ENCODE measurements around the gene HLA-F. TPM values are rescaled to one million over a fixed set of nuclear protein-coding genes. Genes with fewer than 3 reads are reported as not detected.

Gene HLA-F
- total and polyA plus RNA-seq, 4 donors: 76.2 to 451 (median 153) TPM

GRCh38 chr6:29726571-29727194 is 3.4 kb downstream of the HLA-F start:
- peaks cover 0 to 58% (median 16%) of the 10 kb centered on the region in 3 donors for H3K27me3 ChIP-seq (ENCODE audit: control insufficient read depth in 3 of 3, insufficient read depth in 3 of 3, low read length in 2 of 3)
- H3K27ac ChIP-seq (ENCODE audit: low read depth in 1 of 2, low read length in 1 of 2): no peak overlapping the region
- ATAC-seq (ENCODE audit: insufficient read depth, low FRiP score) (no peak), DNase-seq (no peak)
- 91 to 93% methylated on average over 9 of the region's 9 CpGs for WGBS, 2 donors
- peaks cover 0 to 31% (median 0%) of the 10 kb centered on the region in 4 donors for H3K36me3 ChIP-seq (ENCODE audit: control insufficient read depth in 4 of 4, insufficient read depth in 4 of 4, low read length in 4 of 4)
- TF ChIP-seq CTCF (IDR thresholded peaks at IDR 0.05; ENCODE audit: control extremely low read depth, extremely low read depth): no peak
- H3K4me3 ChIP-seq: no peak overlapping the region
- H3K9me3 ChIP-seq (ENCODE audit: control insufficient read depth in 4 of 4, insufficient read depth in 3 of 4, low read length in 3 of 4): no peaks in the 10 kb centered on the region
- peaks cover 0 to 6% (median 0%) of the 10 kb centered on the region in 5 donors for H3K4me1 ChIP-seq (ENCODE audit: control insufficient read depth in 5 of 5, insufficient read depth in 5 of 5, low read length in 5 of 5)
- no peak overlapping the region for H3K9ac ChIP-seq (ENCODE audit: insufficient read depth in 1 of 2, low read length in 2 of 2)

- peaks cover 0 to 6% (median 0%) of the 10 kb centered on the region in 5 donors for H3K4me1 ChIP-seq (ENCODE audit: control insufficient read depth in 5 of 5, insufficient read depth in 5 of 5, low read length in 5 of 5)
- TF ChIP-seq CTCF (IDR thresholded peaks at IDR 0.05; ENCODE audit: control extremely low read depth, extremely low read depth): no peak
- H3K36me3 ChIP-seq (ENCODE audit: control insufficient read depth in 4 of 4, insufficient read depth in 4 of 4, low read length in 4 of 4): peaks cover 0 to 31% (median 0%) of the 10 kb centered on the region in 4 donors
Measured at GRCh38 chr6:29727637-29728036, 4.4 kb downstream of the HLA-F start.

GRCh38 chr6:29728173-29728874 is 5.1 kb downstream of the HLA-F start:
- DNase-seq (no peak), ATAC-seq (ENCODE audit: insufficient read depth, low FRiP score) (no peak)
- Histone ChIP-seq H3K9me3 (ENCODE audit: control insufficient read depth in 4 of 4, insufficient read depth in 3 of 4, low read length in 3 of 4) (no peaks in the 10 kb centered on the region), H3K9ac (ENCODE audit: insufficient read depth in 1 of 2, low read length in 2 of 2) (no peak overlapping the region), H3K27ac (ENCODE audit: low read depth in 1 of 2, low read length in 1 of 2) (no peak overlapping the region), H3K36me3 (ENCODE audit: control insufficient read depth in 4 of 4, insufficient read depth in 4 of 4, low read length in 4 of 4) (peaks cover 0 to 31% (median 0%) of the 10 kb centered on the region in 4 donors), H3K27me3 (ENCODE audit: control insufficient read depth in 3 of 3, insufficient read depth in 3 of 3, low read length in 2 of 3) (peaks cover 0 to 44% (median 9%) of the 10 kb centered on the region in 3 donors), H3K4me1 (ENCODE audit: control insufficient read depth in 5 of 5, insufficient read depth in 5 of 5, low read length in 5 of 5) (peaks cover 0 to under 1% (median 0%) of the 10 kb centered on the region in 5 donors), H3K4me3 (no peak overlapping the region)
- TF ChIP-seq CTCF (IDR thresholded peaks at IDR 0.05; ENCODE audit: control extremely low read depth, extremely low read depth): no peak
- WGBS, 2 donors: 91 to 99% methylated on average over 3 of the region's 3 CpGs

More at GRCh38 chr6:29727637-29728036, 4.4 kb downstream of the HLA-F start:
- H3K27me3 ChIP-seq (ENCODE audit: control insufficient read depth in 3 of 3, insufficient read depth in 3 of 3, low read length in 2 of 3): peaks cover 0 to 51% (median 14%) of the 10 kb centered on the region in 3 donors
- no peaks in the 10 kb centered on the region for H3K9me3 ChIP-seq (ENCODE audit: control insufficient read depth in 4 of 4, insufficient read depth in 3 of 4, low read length in 3 of 4)
- no peak overlapping the region for H3K9ac ChIP-seq (ENCODE audit: insufficient read depth in 1 of 2, low read length in 2 of 2)
- H3K27ac ChIP-seq (ENCODE audit: low read depth in 1 of 2, low read length in 1 of 2): no peak overlapping the region
- ATAC-seq (ENCODE audit: insufficient read depth, low FRiP score): no peak
- no peak overlapping the region for H3K4me3 ChIP-seq
- no peak for DNase-seq
- WGBS, 2 donors: 88 to 90% methylated on average over 2 of the region's 2 CpGs

Measured in lung (tissue), 12 donors.